PFSK-1 (cell line): ENCODE data around the gene P2RY6.

Source experiments
- FOXP2 ChIP-seq: optimal IDR thresholded peaks from 2 replicates; pipeline ENCODE3; 2011; ENCODE audit warnings: borderline replicate concordance, control low read depth, inconsistent platforms; ENCODE audit not compliant: insufficient read depth; ENCODE audit errors: extremely low read length, extremely low read depth
- POLR2AphosphoS5 ChIP-seq: IDR thresholded peaks from 2 replicates; pipeline ENCODE4 v1.6.1; 2012; ENCODE audit warnings: low read depth, mild to moderate bottlenecking, control low read depth, low read length, moderate library complexity
- REST ChIP-seq, 2 experiments: IDR thresholded peaks; 2 replicates each; pipeline versions ENCODE4 v1.6.1 to v1.8.0; 2011 to 2012; ENCODE audit warnings: low read depth in 2 of 2, low read length in 2 of 2, control low read depth in 1 of 2, inconsistent platforms in 1 of 2, mild to moderate bottlenecking in 1 of 2, moderate library complexity in 1 of 2; ENCODE audit not compliant: insufficient read depth in 1 of 2
- SIN3A ChIP-seq: IDR thresholded peaks from 2 replicates; pipeline ENCODE4 v1.6.1; 2012; ENCODE audit warnings: mild to moderate bottlenecking, low read length, moderate library complexity, borderline replicate concordance; ENCODE audit not compliant: insufficient read depth
- TAF1 ChIP-seq: IDR thresholded peaks from 2 replicates; pipeline ENCODE4 v1.6.1; 2012; ENCODE audit warnings: low read length, control low read depth, borderline replicate concordance; ENCODE audit not compliant: insufficient read depth

The P2RY6 gene

GRCh38 chr11:73234471-73235181 lies 37.5 kb upstream of the P2RY6 start:
- TF ChIP-seq POLR2AphosphoS5 (no peak), REST (IDR thresholded peaks at IDR 0.05; ENCODE audit: insufficient read depth in 1 of 2, low read depth in 2 of 2, low read length in 2 of 2) (no peak), TAF1 (no peak), SIN3A (no peak), FOXP2 (no peak)

DNA sequence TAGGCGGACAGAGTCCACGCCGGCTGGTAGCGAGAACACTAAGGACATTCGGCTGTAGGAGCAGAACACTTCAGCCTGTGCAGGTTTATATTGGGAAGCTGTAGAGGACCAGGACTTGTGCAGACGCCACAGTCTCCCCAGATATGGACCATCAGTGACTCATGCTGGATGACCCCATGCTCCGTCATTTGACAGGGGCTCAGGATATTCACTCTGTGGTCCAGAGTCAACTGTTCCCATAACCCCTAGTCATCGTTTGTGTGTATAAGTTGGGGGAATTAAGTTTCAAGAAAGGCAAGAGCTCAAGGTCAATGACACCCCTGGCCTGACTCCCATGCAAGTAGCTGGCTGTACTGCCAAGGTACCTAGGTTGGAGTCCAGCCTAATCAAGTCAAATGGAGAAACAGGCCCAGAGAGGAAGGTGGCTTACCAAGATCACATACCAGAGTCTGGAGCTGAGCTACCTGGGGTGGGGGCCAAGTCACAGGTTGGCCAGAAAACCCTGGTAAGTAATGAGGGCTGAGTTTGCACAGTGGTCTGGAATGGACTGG lies 36.8 kb upstream of the P2RY6 start:
- TF ChIP-seq TAF1 (no peak), REST (IDR thresholded peaks at IDR 0.05; ENCODE audit: insufficient read depth in 1 of 2, low read depth in 2 of 2, low read length in 2 of 2) (no peak), FOXP2 (no peak), POLR2AphosphoS5 (no peak), SIN3A (no peak)

- no peak for TF ChIP-seq POLR2AphosphoS5
- TF ChIP-seq FOXP2 = no peak
- TF ChIP-seq SIN3A = no peak
- no peak for TF ChIP-seq TAF1
- TF ChIP-seq REST (IDR thresholded peaks at IDR 0.05; ENCODE audit: insufficient read depth in 1 of 2, low read depth in 2 of 2, low read length in 2 of 2) = no peak
These were observed 35.9 kb upstream of the P2RY6 start for GRCh38 chr11:73236205-73236765.

DNA sequence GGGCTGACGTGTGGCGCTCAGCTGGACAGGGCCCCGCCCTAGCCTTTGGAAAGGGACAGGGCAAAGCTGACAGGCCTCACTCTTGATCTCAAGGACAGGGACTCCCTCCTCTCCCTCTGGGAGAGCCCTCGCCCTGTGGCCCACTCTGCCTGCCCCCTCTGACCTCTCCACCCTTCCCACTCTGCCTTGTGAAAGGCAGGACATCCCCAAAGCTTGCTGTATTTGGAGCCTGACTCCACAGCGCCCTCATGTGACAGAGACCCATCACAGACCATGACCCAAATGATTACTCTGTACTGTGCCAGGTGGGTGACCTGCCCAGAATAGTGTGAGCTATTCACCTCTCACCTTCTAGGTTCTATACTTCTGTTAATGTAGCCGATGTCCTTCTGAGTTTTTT lies 35.3 kb upstream of the P2RY6 start:
- no peak for TF ChIP-seq SIN3A
- no peak for TF ChIP-seq REST (IDR thresholded peaks at IDR 0.05; ENCODE audit: insufficient read depth in 1 of 2, low read depth in 2 of 2, low read length in 2 of 2)
- no peak for TF ChIP-seq FOXP2
- no peak for TF ChIP-seq TAF1
- TF ChIP-seq POLR2AphosphoS5 = no peak
